Thyroid gland (tissue), 4 donors: ENCODE measurements around the gene DHRS12. TPM values are rescaled to one million over a fixed set of nuclear protein-coding genes. Genes with fewer than 3 reads are reported as not detected.

Source experiments
- DNase-seq, 2 donors: peaks; one replicate each; pipeline ENCODE4 v3.0.0-alpha.2; 2019
- H3K27ac ChIP-seq, 3 donors: fragments of 200-600 bp; sonication (generic); 1 replicate in 2 of 3; 2 replicates in 1 of 3; pipeline ENCODE4 v1.5.1; 2016 to 2019; ENCODE audit warnings: mild to moderate bottlenecking in 1 of 3, moderate library complexity in 1 of 3
- H3K27me3 ChIP-seq: fragments of 200-600 bp; sonication (generic); one replicate; pipeline ENCODE4 v1.5.1; 2019
- H3K36me3 ChIP-seq, 2 donors: fragments of 200-600 bp; sonication (generic); one replicate each; pipeline ENCODE4 v1.5.1; 2016 to 2019
- H3K4me1 ChIP-seq, 2 donors: fragments of 200-600 bp; sonication (generic); one replicate each; pipeline ENCODE4 v1.5.1; 2017 to 2019
- H3K4me3 ChIP-seq, 3 donors: fragments of 200-600 bp; sonication (generic); replicated peaks in 1 of 3; 1 replicate in 2 of 3; 2 replicates in 1 of 3; pipeline ENCODE4 v1.5.1; 2016; ENCODE audit warnings: mild to moderate bottlenecking in 1 of 3
- H3K9me3 ChIP-seq: fragments of 200-600 bp; sonication (generic); one replicate; pipeline ENCODE4 v1.5.1; 2017
- POLR2A ChIP-seq, 2 donors: fragments of 450-650 bp; IDR thresholded peaks; one replicate each; pipeline ENCODE4 v1.6.1; 2017; ENCODE audit warnings: antibody characterized with exemption in 2 of 2, mild to moderate bottlenecking in 2 of 2, moderate library complexity in 1 of 2
- WGBS, 2 donors: methylation state at CpG; one replicate each; pipeline ENCODE4 v1.1.5; 2017; 5-methylcytosine and 5-hydroxymethylcytosine counted together
- intact Hi-C: fragments of 100-400 bp; cut with DNase I; formaldehyde crosslinking; loops from one replicate; pipeline ENCODE4 v1.15.1; 2023
- total RNA-seq, 4 donors: library from RNA; depleted of rRNA; stranded (reverse); fragments of >200 nt; gene quantifications; one replicate each; pipeline ENCODE4 v1.2.3, GENCODE V29; 2016
- TF ChIP-seq, protein P1 (sequence below), 6 experiments: fragments of 200-600 bp in 3 of 6; fragments of 450-650 bp in 3 of 6; sonication (generic) in 3 of 6; IDR thresholded peaks; one replicate each; pipeline ENCODE4 v1.5.1; 2016 to 2019; ENCODE audit warnings: antibody characterized with exemption in 6 of 6, mild to moderate bottlenecking in 2 of 6, inconsistent platforms in 1 of 6, moderate library complexity in 1 of 6

The DHRS12 gene
- total RNA-seq, 4 donors from 2014 or later = 23.1 to 34.2 (median 27.4) TPM

DNA sequence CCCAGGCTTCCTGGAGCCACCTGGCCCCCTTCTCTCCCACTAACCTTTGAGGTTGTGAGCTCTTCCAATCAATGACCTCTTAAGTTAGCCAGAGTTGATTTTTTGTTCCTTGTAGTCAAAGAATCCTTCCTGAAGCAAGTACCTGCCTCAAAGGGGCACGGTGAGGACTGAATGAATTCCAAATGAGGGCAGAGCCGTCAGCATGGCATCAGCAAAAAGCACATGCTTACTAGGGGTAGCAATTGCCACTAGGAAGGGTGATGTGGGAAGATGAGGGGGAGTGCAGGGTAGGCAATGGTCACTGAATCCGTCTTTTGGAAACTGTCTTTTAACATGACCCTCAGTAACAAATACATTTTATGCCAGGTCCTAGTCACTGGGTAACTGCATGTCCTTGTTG, 15.6 kb upstream of the DHRS12 start:
- intact Hi-C loops = loop anchor here (10.0 kb wide), 1 partner anchor 195 kb away; the partner anchor contains the start of genes ALG11 and ATP7B
- H3K4me3 ChIP-seq = no peak overlapping the region
- no peak for DNase-seq
- no peaks in the 10 kb centered on the region for H3K27me3 ChIP-seq
- H3K4me1 ChIP-seq = peaks cover 7 to 12% of the 10 kb centered on the region in 2 donors
- H3K36me3 ChIP-seq = no peaks in the 10 kb centered on the region
- no peak for TF ChIP-seq POLR2A (IDR thresholded peaks at IDR 0.05)
- TF ChIP-seq, protein P1, sequence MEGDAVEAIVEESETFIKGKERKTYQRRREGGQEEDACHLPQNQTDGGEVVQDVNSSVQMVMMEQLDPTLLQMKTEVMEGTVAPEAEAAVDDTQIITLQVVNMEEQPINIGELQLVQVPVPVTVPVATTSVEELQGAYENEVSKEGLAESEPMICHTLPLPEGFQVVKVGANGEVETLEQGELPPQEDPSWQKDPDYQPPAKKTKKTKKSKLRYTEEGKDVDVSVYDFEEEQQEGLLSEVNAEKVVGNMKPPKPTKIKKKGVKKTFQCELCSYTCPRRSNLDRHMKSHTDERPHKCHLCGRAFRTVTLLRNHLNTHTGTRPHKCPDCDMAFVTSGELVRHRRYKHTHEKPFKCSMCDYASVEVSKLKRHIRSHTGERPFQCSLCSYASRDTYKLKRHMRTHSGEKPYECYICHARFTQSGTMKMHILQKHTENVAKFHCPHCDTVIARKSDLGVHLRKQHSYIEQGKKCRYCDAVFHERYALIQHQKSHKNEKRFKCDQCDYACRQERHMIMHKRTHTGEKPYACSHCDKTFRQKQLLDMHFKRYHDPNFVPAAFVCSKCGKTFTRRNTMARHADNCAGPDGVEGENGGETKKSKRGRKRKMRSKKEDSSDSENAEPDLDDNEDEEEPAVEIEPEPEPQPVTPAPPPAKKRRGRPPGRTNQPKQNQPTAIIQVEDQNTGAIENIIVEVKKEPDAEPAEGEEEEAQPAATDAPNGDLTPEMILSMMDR (IDR thresholded peaks at IDR 0.05) = no peak
- H3K27ac ChIP-seq = no peak overlapping the region
- H3K9me3 ChIP-seq = no peaks in the 10 kb centered on the region
- 77 to 78% methylated on average over 3 of the region's 3 CpGs for WGBS, 2 donors

DNA sequence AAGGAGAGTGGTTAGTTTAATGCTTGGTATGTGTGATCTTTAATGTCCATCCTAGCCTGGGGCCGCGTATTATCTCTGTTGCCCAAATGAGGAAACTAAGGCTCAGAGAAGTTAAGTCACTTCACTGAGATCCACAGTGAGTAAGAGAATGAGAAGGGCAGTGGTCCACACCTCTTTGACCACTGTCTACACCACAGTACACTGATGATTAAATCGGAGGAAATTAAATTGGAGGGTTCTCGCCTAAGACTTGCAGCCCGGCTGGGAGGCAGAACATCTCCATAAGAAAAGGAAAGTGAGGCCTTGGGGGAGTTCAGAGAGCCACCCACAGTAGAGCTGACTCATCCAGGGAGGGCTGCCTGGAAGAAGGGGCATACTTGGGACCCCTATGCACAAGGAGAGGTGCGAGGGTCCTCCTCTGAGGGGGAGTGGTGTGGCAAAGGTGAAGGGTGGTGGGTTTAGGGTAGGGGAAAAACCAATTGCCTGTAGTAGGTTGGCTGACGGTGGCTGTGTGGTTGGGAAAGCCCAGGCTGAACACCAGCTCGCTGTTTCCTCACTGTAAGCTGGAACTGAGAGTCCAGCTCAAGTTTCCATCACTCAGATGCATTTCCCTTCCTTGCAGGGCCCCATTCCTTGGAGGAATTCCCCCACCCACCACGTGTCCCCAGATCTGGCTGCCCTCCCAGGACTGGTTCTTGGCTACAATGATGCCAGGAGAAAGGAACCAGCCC, 15.0 kb upstream of the DHRS12 start:
- peaks cover 7 to 12% of the 10 kb centered on the region in 2 donors for H3K4me1 ChIP-seq
- 64 to 74% methylated on average over 9 of the region's 9 CpGs for WGBS, 2 donors
- no peak for DNase-seq
- no peak overlapping the region for H3K27ac ChIP-seq
- intact Hi-C loops = loop anchor here (10.0 kb wide), 1 partner anchor 196 kb away; the partner anchor contains the start of genes ALG11 and ATP7B
- no peaks in the 10 kb centered on the region for H3K36me3 ChIP-seq
- no peaks in the 10 kb centered on the region for H3K9me3 ChIP-seq
- no peak overlapping the region for H3K4me3 ChIP-seq
- TF ChIP-seq POLR2A (IDR thresholded peaks at IDR 0.05) = no peak
- TF ChIP-seq, protein P1 (IDR thresholded peaks at IDR 0.05) = no peak
- no peaks in the 10 kb centered on the region for H3K27me3 ChIP-seq

DNA sequence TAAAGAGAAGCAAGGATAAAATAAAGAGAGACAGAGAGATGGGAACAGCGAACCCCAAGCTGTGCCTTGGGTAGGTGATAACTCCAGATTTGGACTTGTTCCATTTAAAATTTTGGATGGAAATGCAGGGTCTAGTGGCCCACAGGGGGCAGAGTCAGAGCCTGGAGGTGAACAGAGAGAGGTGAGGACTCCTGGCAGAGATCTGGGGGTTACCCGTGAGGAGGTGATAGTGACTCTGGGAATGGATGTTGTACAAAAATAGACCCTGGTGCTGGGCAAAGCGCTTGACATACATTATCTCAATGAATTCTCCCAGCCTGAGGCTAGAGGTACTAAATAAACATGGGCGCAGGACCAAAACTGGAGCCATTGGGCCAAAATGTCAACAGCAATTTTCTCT, 14.3 kb upstream of the DHRS12 start:
- Histone ChIP-seq H3K36me3 (no peaks in the 10 kb centered on the region), H3K27me3 (no peaks in the 10 kb centered on the region), H3K4me1 (peaks cover 7 to 12% of the 10 kb centered on the region in 2 donors), H3K9me3 (no peaks in the 10 kb centered on the region), H3K27ac (no peak overlapping the region), H3K4me3 (no peak overlapping the region)
- no peak for DNase-seq
- TF ChIP-seq, protein P1 (IDR thresholded peaks at IDR 0.05) = no peak
- intact Hi-C loops = loop anchor here (10.0 kb wide), 1 partner anchor 197 kb away; the partner anchor contains the start of genes ALG11 and ATP7B
- 85 to 86% methylated on average over 4 of the region's 4 CpGs for WGBS, 2 donors

DNA sequence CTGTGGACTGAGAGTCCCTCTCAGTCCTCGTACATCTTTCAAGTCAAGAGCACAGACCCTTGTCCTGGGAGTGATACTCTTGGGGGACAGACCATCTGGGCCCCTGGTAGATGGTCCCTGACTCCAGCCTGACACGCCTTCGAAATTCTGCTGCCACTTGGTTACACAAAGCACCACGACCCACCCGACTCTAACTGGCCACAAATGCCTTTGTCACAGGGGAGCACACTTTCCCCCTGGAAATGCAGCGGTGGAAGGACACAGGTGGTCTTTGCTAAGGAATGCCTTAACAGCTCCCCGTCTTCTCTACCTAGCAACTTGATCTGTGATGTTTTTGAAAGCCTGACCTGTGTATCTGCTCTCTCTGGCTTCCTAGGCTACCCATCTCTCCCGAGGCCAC, 13.8 kb upstream of the DHRS12 start:
- no peak overlapping the region for H3K27ac ChIP-seq
- intact Hi-C loops = loop anchor here (10.0 kb wide), 1 partner anchor 197 kb away; the partner anchor contains the start of genes ALG11 and ATP7B
- H3K36me3 ChIP-seq = no peaks in the 10 kb centered on the region
- peaks cover 7 to 12% of the 10 kb centered on the region in 2 donors for H3K4me1 ChIP-seq
- DNase-seq = no peak
- no peak overlapping the region for H3K4me3 ChIP-seq
- no peak for TF ChIP-seq POLR2A (IDR thresholded peaks at IDR 0.05)
- 82 to 87% methylated on average over 8 of the region's 8 CpGs for WGBS, 2 donors
- no peaks in the 10 kb centered on the region for H3K9me3 ChIP-seq
- no peaks in the 10 kb centered on the region for H3K27me3 ChIP-seq

DNA sequence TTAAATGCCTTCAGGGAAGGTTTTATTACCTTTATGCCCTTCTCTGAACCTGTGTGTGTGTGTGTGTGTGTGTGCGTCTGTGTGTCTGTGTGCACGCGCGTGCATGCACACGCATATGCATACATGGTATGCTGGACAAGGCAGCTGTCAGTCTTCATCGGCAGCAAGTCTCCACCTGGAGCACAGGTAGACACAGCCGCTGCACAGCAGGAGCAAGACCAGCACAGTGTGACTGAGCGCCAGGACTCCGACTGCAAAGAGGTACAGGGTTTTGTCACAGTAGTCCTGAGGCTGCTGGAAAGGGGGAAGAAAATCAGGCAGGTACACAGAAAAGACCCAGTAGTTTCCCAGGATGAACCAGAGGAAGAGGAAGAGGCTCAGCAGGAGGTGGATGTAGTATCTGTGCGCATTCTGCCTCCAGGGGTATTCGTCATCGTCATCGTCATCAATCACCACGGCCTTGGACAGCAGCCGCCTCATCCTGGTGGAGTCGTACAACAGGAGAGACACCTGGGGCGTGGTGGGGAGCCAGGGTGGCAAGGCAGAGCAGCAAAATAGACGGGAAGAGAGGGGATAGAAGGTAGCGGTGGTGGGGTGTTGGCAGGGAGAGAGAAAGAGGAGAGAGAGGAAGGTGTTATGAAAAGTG, 12.8 kb upstream of the DHRS12 start:
- peaks cover 7 to 12% of the 10 kb centered on the region in 2 donors for H3K4me1 ChIP-seq
- 84 to 89% methylated on average over 19 of the region's 19 CpGs for WGBS, 2 donors
- no peak for TF ChIP-seq POLR2A (IDR thresholded peaks at IDR 0.05)
- TF ChIP-seq, protein P1 (IDR thresholded peaks at IDR 0.05) = no peak
- intact Hi-C loops = loop anchor here (10.0 kb wide), 1 partner anchor 198 kb away; the partner anchor contains the start of genes ALG11 and ATP7B
- no peaks in the 10 kb centered on the region for H3K9me3 ChIP-seq
- H3K27ac ChIP-seq = no peak overlapping the region
- H3K36me3 ChIP-seq = no peaks in the 10 kb centered on the region
- H3K4me3 ChIP-seq = no peak overlapping the region
- no peak for DNase-seq
- H3K27me3 ChIP-seq = no peaks in the 10 kb centered on the region
